Prostate gland (tissue), 2 donors: ENCODE measurements around the gene SRP14. TPM values are rescaled to one million over a fixed set of nuclear protein-coding genes. Genes with fewer than 3 reads are reported as not detected.

ENCODE experiments used
- DNase-seq: peaks from one replicate; pipeline ENCODE4 v3.0.0-alpha.2; 2019; ENCODE audit warnings: low spot score
- H3K27ac ChIP-seq, 2 donors: fragments of 200-600 bp; sonication (generic); 2 replicates each; pipeline ENCODE4 v1.5.1; 2017 to 2019
- H3K27me3 ChIP-seq: fragments of 200-600 bp; sonication (generic); replicated peaks from 2 replicates; pipeline ENCODE4 v1.5.1; 2019; ENCODE audit not compliant: insufficient read depth
- H3K36me3 ChIP-seq, 2 donors: fragments of 200-600 bp; sonication (generic); 1 replicate in 1 of 2; 2 replicates in 1 of 2; pipeline versions ENCODE4 v1.5.1 to v1.8.1; 2017 to 2019
- H3K4me1 ChIP-seq: fragments of 200-600 bp; sonication (generic); replicated peaks from 2 replicates; pipeline ENCODE4 v1.5.1; 2019
- H3K4me3 ChIP-seq, 2 donors: fragments of 200-600 bp; sonication (generic); 2 replicates each; pipeline ENCODE4 v1.5.1; 2017 to 2019
- H3K9me3 ChIP-seq: fragments of 200-600 bp; sonication (generic); 2 replicates; pipeline ENCODE4 v1.5.1; 2017
- POLR2A ChIP-seq: fragments of 450-650 bp; IDR thresholded peaks from one replicate; pipeline ENCODE4 v1.6.1; 2016; ENCODE audit warnings: antibody characterized with exemption, mild to moderate bottlenecking
- POLR2AphosphoS5 ChIP-seq: sonication (generic); formaldehyde crosslinking; IDR thresholded peaks from one replicate; pipeline ENCODE4 v1.6.1; 2017; ENCODE audit warnings: antibody characterized with exemption
- WGBS: methylation state at CpG from one replicate; pipeline ENCODE4 v1.1.5; 2018; 5-methylcytosine and 5-hydroxymethylcytosine counted together
- intact Hi-C: fragments of 100-400 bp; cut with DNase I; formaldehyde crosslinking; loops from one replicate; pipeline ENCODE4 v1.14.2; 2022
- total RNA-seq, 2 donors: library from RNA; depleted of rRNA; stranded (reverse); fragments of >200 nt; gene quantifications; one replicate each; pipeline ENCODE4 v1.1.0, GENCODE V29; 2016
- TF ChIP-seq, protein P1 (sequence below), 4 experiments: fragments of 200-600 bp in 2 of 4; fragments of 450-650 bp in 2 of 4; sonication (generic) in 2 of 4; IDR thresholded peaks; 1 replicate in 3 of 4; 2 replicates in 1 of 4; pipeline ENCODE4 v1.5.1; 2016 to 2019; ENCODE audit warnings: antibody characterized with exemption in 4 of 4, mild to moderate bottlenecking in 2 of 4, moderate library complexity in 2 of 4

Gene SRP14
- total RNA-seq, 2 donors from 2014 or later = 366 to 428 TPM

- Histone ChIP-seq H3K4me1 (peaks cover 6% of the 10 kb centered on the region), H3K27me3 (no peaks in the 10 kb centered on the region), H3K9me3 (no peaks in the 10 kb centered on the region), H3K27ac (no peak overlapping the region), H3K36me3 (no peaks in the 10 kb centered on the region), H3K4me3 (no peak overlapping the region)
- DNase-seq = no peak
- 95% methylated on average over 3 of the region's 3 CpGs for WGBS
- no peak for TF ChIP-seq POLR2A
- TF ChIP-seq, protein P1, sequence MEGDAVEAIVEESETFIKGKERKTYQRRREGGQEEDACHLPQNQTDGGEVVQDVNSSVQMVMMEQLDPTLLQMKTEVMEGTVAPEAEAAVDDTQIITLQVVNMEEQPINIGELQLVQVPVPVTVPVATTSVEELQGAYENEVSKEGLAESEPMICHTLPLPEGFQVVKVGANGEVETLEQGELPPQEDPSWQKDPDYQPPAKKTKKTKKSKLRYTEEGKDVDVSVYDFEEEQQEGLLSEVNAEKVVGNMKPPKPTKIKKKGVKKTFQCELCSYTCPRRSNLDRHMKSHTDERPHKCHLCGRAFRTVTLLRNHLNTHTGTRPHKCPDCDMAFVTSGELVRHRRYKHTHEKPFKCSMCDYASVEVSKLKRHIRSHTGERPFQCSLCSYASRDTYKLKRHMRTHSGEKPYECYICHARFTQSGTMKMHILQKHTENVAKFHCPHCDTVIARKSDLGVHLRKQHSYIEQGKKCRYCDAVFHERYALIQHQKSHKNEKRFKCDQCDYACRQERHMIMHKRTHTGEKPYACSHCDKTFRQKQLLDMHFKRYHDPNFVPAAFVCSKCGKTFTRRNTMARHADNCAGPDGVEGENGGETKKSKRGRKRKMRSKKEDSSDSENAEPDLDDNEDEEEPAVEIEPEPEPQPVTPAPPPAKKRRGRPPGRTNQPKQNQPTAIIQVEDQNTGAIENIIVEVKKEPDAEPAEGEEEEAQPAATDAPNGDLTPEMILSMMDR (IDR thresholded peaks at IDR 0.05) = no peak
- TF ChIP-seq POLR2AphosphoS5 = no peak
- intact Hi-C loops = loop anchor here (5.0 to 10.0 kb wide), 3 partner anchors 58 to 376 kb away; partner anchors contain the start of gene BMF
These were observed 10.0 kb upstream of the SRP14 start for GRCh38 chr15:40048926-40049475.

- WGBS = 65% methylated on average over 10 of the region's 10 CpGs
- DNase-seq = no peak
- Histone ChIP-seq H3K9me3 (no peaks in the 10 kb centered on the region), H3K36me3 (no peaks in the 10 kb centered on the region), H3K27me3 (no peaks in the 10 kb centered on the region), H3K4me1 (peaks cover 6% of the 10 kb centered on the region), H3K4me3 (no peak overlapping the region), H3K27ac (no peak overlapping the region)
- TF ChIP-seq, protein P1 (IDR thresholded peaks at IDR 0.05) = no peak
- TF ChIP-seq POLR2A (no peak), POLR2AphosphoS5 (no peak)
- intact Hi-C loops = loop anchor here (5.0 to 10.0 kb wide), 3 partner anchors 59 to 376 kb away; partner anchors contain the start of gene BMF
These were observed 9.3 kb upstream of the SRP14 start for GRCh38 chr15:40048211-40048792.

- Histone ChIP-seq H3K9me3 (no peaks in the 10 kb centered on the region), H3K36me3 (no peaks in the 10 kb centered on the region), H3K27me3 (no peaks in the 10 kb centered on the region), H3K4me3 (no peak overlapping the region), H3K27ac (no peak overlapping the region), H3K4me1 (peaks cover 6% of the 10 kb centered on the region)
- WGBS = 51% methylated on average over 11 of the region's 15 CpGs
- no peak for DNase-seq
- TF ChIP-seq, protein P1 (IDR thresholded peaks at IDR 0.05) = no peak
- no peak for TF ChIP-seq POLR2AphosphoS5
- TF ChIP-seq POLR2A = no peak
- intact Hi-C loops = loop anchor here (5.0 to 10.0 kb wide), 3 partner anchors 60 to 377 kb away; partner anchors contain the start of gene BMF
These were observed 8.6 kb upstream of the SRP14 start for GRCh38 chr15:40047415-40048210.

- intact Hi-C loops = loop anchor here (5.0 to 10.0 kb wide), 3 partner anchors 60 to 378 kb away; partner anchors contain the start of gene BMF
- WGBS = 76% methylated on average over 5 of the region's 5 CpGs
- no peak for DNase-seq
- Histone ChIP-seq H3K4me3 (no peak overlapping the region), H3K4me1 (peaks cover 6% of the 10 kb centered on the region), H3K36me3 (no peaks in the 10 kb centered on the region), H3K27ac (no peak overlapping the region), H3K9me3 (no peaks in the 10 kb centered on the region), H3K27me3 (no peaks in the 10 kb centered on the region)
- no peak for TF ChIP-seq POLR2AphosphoS5
- TF ChIP-seq, protein P1 (IDR thresholded peaks at IDR 0.05) = no peak
- no peak for TF ChIP-seq POLR2A
These were observed 7.9 kb upstream of the SRP14 start for GRCh38 chr15:40046721-40047414.
